Activated CD4-positive, alpha-beta T cell treated with anti-CD3 and anti-CD28 coated beads, Interleukin-2, amount 10 ng/mL, durations not matched to agents 7 days and 5 days (primary cell): ENCODE data around the gene DNAH17. TPM values are rescaled to one million over a fixed set of nuclear protein-coding genes. Genes with fewer than 3 reads are reported as not detected.
"Not testable (repeated sequence)": the region's sequence is repeated elsewhere in the genome, so short reads cannot be mapped to it uniquely, and the experiment has no call there.

Experiments used
- CTCF ChIA-PET: fragments of 350-600 bp; sonication (Branson Sonifier 250); formaldehyde crosslinking; loops from one replicate; lab custom pipeline; 2021; ENCODE audit warnings: antibody characterized with exemption; lab: Charles Lee
- POLR2A ChIA-PET: fragments of 350-600 bp; sonication (Branson Sonifier 250); formaldehyde crosslinking; loops from one replicate; lab custom pipeline; 2021; ENCODE audit warnings: antibody characterized with exemption; lab: Charles Lee
- DNase-seq: peaks from one replicate; pipeline ENCODE4 v3.0.0-alpha.2; 2020
- H3K27ac Mint-ChIP-seq: one replicate; pipeline ENCODE4 v1.8.0; 2021; ENCODE audit warnings: mild to moderate bottlenecking, moderate library complexity, mixed read lengths
- H3K27me3 Mint-ChIP-seq: one replicate; pipeline ENCODE4 v1.8.0; 2021; ENCODE audit warnings: mixed read lengths
- H3K36me3 Mint-ChIP-seq: one replicate; pipeline ENCODE4 v1.8.0; 2021; ENCODE audit warnings: low read depth, mixed read lengths
- H3K4me1 Mint-ChIP-seq: one replicate; pipeline ENCODE4 v1.8.0; 2021; ENCODE audit warnings: mixed read lengths
- H3K4me3 Mint-ChIP-seq: one replicate; pipeline ENCODE4 v1.8.0; 2021; ENCODE audit warnings: mild to moderate bottlenecking, moderate library complexity, mixed read lengths
- H3K9me3 Mint-ChIP-seq: one replicate; pipeline ENCODE4 v1.8.0; 2021; ENCODE audit warnings: mixed read lengths
- total RNA-seq, 2 experiments: library from RNA; stranded (reverse); gene quantifications; one replicate each; pipeline ENCODE4 v1.2.3, GENCODE V29; 2021

Gene DNAH17
- total RNA-seq, 2 experiments from 2014 or later: 0.07 to 0.15 TPM

GRCh38 chr17:78514521-78514920 lies 62.7 kb downstream of the DNAH17 start:
- Mint-ChIP-seq H3K4me1 (no peaks in the 10 kb centered on the region), H3K36me3 (no peaks in the 10 kb centered on the region), H3K4me3 (no peak overlapping the region), H3K27ac (no peak overlapping the region), H3K9me3 (no peaks in the 10 kb centered on the region), H3K27me3 (peaks cover 8% of the 10 kb centered on the region)
- no peak for DNase-seq
- ChIA-PET CTCF (interaction anchor here (0.6 to 1.1 kb wide), 2 partner anchors 210 to 452 kb away, joined by 3 to 4 read pairs; no protein-coding TSS in a partner anchor), POLR2A (no interaction called here)

GRCh38 chr17:78512976-78513375 lies 64.2 kb downstream of the DNAH17 start:
- CTCF ChIA-PET: interaction anchor here (0.6 to 1.1 kb wide), 5 partner anchors 15 to 283 kb away, joined by 3 to 5 read pairs (median 3); no protein-coding TSS in a partner anchor
- Mint-ChIP-seq H3K36me3 (no peaks in the 10 kb centered on the region), H3K4me1 (no peaks in the 10 kb centered on the region), H3K9me3 (no peaks in the 10 kb centered on the region), H3K27ac (no peak overlapping the region), H3K4me3 (no peak overlapping the region), H3K27me3 (peaks cover 2% of the 10 kb centered on the region)
- POLR2A ChIA-PET: no interaction called here
- DNase-seq: no peak

- CTCF ChIA-PET: interaction anchor here (0.8 kb wide), 1 partner anchor 9 kb away, joined by 3 read pairs; no protein-coding TSS in a partner anchor
Measured at GRCh38 chr17:78510141-78511075, 66.8 kb downstream of the DNAH17 start.

GRCh38 chr17:78507526-78507925 lies 69.7 kb downstream of the DNAH17 start:
- Mint-ChIP-seq H3K27ac (no peak overlapping the region), H3K36me3 (no peaks in the 10 kb centered on the region), H3K4me3 (no peak overlapping the region), H3K4me1 (no peaks in the 10 kb centered on the region), H3K9me3 (no peaks in the 10 kb centered on the region), H3K27me3 (peaks cover 2% of the 10 kb centered on the region)
- no peak for DNase-seq
- CTCF ChIA-PET: interaction anchor here (0.5 to 0.6 kb wide), 3 partner anchors 125 to 369 kb away, joined by 3 read pairs; no protein-coding TSS in a partner anchor
- POLR2A ChIA-PET: no interaction called here

More at GRCh38 chr17:78510141-78511075, 66.8 kb downstream of the DNAH17 start:
- POLR2A ChIA-PET: no interaction called here
- Mint-ChIP-seq H3K4me3 (no peak overlapping the region), H3K36me3 (no peaks in the 10 kb centered on the region), H3K27ac (no peak overlapping the region), H3K9me3 (no peaks in the 10 kb centered on the region), H3K27me3 (peaks cover 2% of the 10 kb centered on the region), H3K4me1 (no peaks in the 10 kb centered on the region)
- no peak for DNase-seq

- ChIA-PET CTCF (interaction anchor here (0.5 kb wide), 1 partner anchor 124 kb away, joined by 3 read pairs; no protein-coding TSS in a partner anchor), POLR2A (no interaction called here)
- peaks cover 2% of the 10 kb centered on the region for H3K27me3 Mint-ChIP-seq
- no peak for DNase-seq
- H3K27ac Mint-ChIP-seq: no peak overlapping the region
- no peak overlapping the region for H3K4me3 Mint-ChIP-seq
- H3K4me1 Mint-ChIP-seq: no peaks in the 10 kb centered on the region
- H3K9me3 Mint-ChIP-seq: no peaks in the 10 kb centered on the region
- no peaks in the 10 kb centered on the region for H3K36me3 Mint-ChIP-seq
Measured at GRCh38 chr17:78506454-78507309, 70.5 kb downstream of the DNAH17 start.

- ChIA-PET CTCF (no interaction called here), POLR2A (no interaction called here)
- H3K27me3 Mint-ChIP-seq: peaks cover 2% of the 10 kb centered on the region
- no peak for DNase-seq
- H3K36me3 Mint-ChIP-seq: no peaks in the 10 kb centered on the region
- no peaks in the 10 kb centered on the region for H3K9me3 Mint-ChIP-seq
- H3K4me1 Mint-ChIP-seq: no peaks in the 10 kb centered on the region
- H3K4me3 Mint-ChIP-seq: no peak overlapping the region
- no peak overlapping the region for H3K27ac Mint-ChIP-seq
Measured at GRCh38 chr17:78504156-78504925, 72.9 kb downstream of the DNAH17 start.

- CTCF ChIA-PET, H3K27me3 Mint-ChIP-seq: not testable (repeated sequence)
Measured at GRCh38 chr17:78503388-78503787, 73.8 kb downstream of the DNAH17 start.

GRCh38 chr17:78502611-78503148 lies 74.5 kb downstream of the DNAH17 start:
- no peaks in the 10 kb centered on the region for H3K4me1 Mint-ChIP-seq
- DNase-seq: no peak
- CTCF ChIA-PET: no interaction called here
- POLR2A ChIA-PET: no interaction called here
- H3K9me3 Mint-ChIP-seq: no peaks in the 10 kb centered on the region
- H3K36me3 Mint-ChIP-seq: no peaks in the 10 kb centered on the region
- H3K27ac Mint-ChIP-seq: no peak overlapping the region
- no peaks in the 10 kb centered on the region for H3K27me3 Mint-ChIP-seq
- no peak overlapping the region for H3K4me3 Mint-ChIP-seq

More at GRCh38 chr17:78503388-78503787, 73.8 kb downstream of the DNAH17 start:
- H3K4me1 Mint-ChIP-seq, H3K4me3 Mint-ChIP-seq, H3K36me3 Mint-ChIP-seq, POLR2A ChIA-PET, H3K9me3 Mint-ChIP-seq, H3K27ac Mint-ChIP-seq, DNase-seq: not testable (repeated sequence)

GRCh38 chr17:78501241-78502036 lies 75.8 kb downstream of the DNAH17 start:
- no peak overlapping the region for H3K4me3 Mint-ChIP-seq
- no peaks in the 10 kb centered on the region for H3K36me3 Mint-ChIP-seq
- ChIA-PET CTCF (interaction anchor here (0.5 to 0.8 kb wide), 2 partner anchors 9 to 401 kb away, joined by 3 read pairs; no protein-coding TSS in a partner anchor), POLR2A (no interaction called here)
- DNase-seq: no peak
- H3K9me3 Mint-ChIP-seq: no peaks in the 10 kb centered on the region
- no peaks in the 10 kb centered on the region for H3K27me3 Mint-ChIP-seq
- H3K4me1 Mint-ChIP-seq: no peaks in the 10 kb centered on the region
- H3K27ac Mint-ChIP-seq: no peak overlapping the region

- no peak overlapping the region for H3K4me3 Mint-ChIP-seq
- no peak for DNase-seq
- CTCF ChIA-PET: interaction anchor here (0.8 kb wide), 1 partner anchor 10 kb away, joined by 3 read pairs; no protein-coding TSS in a partner anchor
- H3K36me3 Mint-ChIP-seq: no peaks in the 10 kb centered on the region
- POLR2A ChIA-PET: no interaction called here
- H3K9me3 Mint-ChIP-seq: no peaks in the 10 kb centered on the region
- no peaks in the 10 kb centered on the region for H3K27me3 Mint-ChIP-seq
- no peak overlapping the region for H3K27ac Mint-ChIP-seq
- no peaks in the 10 kb centered on the region for H3K4me1 Mint-ChIP-seq
Measured at GRCh38 chr17:78500806-78501205, 76.4 kb downstream of the DNAH17 start.

GRCh38 chr17:78499715-78500540 lies 77.3 kb downstream of the DNAH17 start:
- Mint-ChIP-seq H3K36me3 (no peaks in the 10 kb centered on the region), H3K4me3 (no peak overlapping the region)
- no peak for DNase-seq

More at GRCh38 chr17:78499715-78500540, 77.3 kb downstream of the DNAH17 start:
- no peaks in the 10 kb centered on the region for H3K27me3 Mint-ChIP-seq
- ChIA-PET POLR2A (no interaction called here), CTCF (no interaction called here)
- H3K9me3 Mint-ChIP-seq: no peaks in the 10 kb centered on the region
- no peaks in the 10 kb centered on the region for H3K4me1 Mint-ChIP-seq
- H3K27ac Mint-ChIP-seq: no peak overlapping the region
